CD4-positive, alpha-beta memory T cell (primary cell): ENCODE data around the gene ADGRD1. TPM values are rescaled to one million over a fixed set of nuclear protein-coding genes. Genes with fewer than 3 reads are reported as not detected.
A peak's percentile ranks its signal among the peaks of the same experiment; 100 is the strongest.

Experiments
- CTCF ChIA-PET: fragments of 350-600 bp; sonication (Branson Sonifier 250); formaldehyde crosslinking; loops from one replicate; lab custom pipeline; 2021; ENCODE audit warnings: inconsistent platforms; ENCODE audit not compliant: partially characterized antibody; lab: Charles Lee
- POLR2A ChIA-PET: fragments of 350-600 bp; sonication (Branson Sonifier 250); formaldehyde crosslinking; loops from one replicate; lab custom pipeline; 2021; ENCODE audit not compliant: partially characterized antibody; lab: Charles Lee
- DNase-seq, 5 donors: peaks; one replicate each; pipeline versions ENCODE4 v3.0.0 to v3.0.0-alpha.2; 2020 to 2022; ENCODE audit warnings: mixed read lengths in 1 of 5
- H3K27ac ChIP-seq: one replicate; pipeline ENCODE4 v1.7.0; 2013; ENCODE audit warnings: low read depth, low read length
- H3K27me3 ChIP-seq: 2 replicates; pipeline ENCODE4 v1.7.0; 2013; ENCODE audit warnings: mild to moderate bottlenecking, low read length, moderate library complexity; ENCODE audit not compliant: insufficient read depth
- H3K36me3 ChIP-seq: 2 replicates; pipeline ENCODE4 v1.7.0; 2013; ENCODE audit warnings: mild to moderate bottlenecking, low read length, moderate library complexity; ENCODE audit not compliant: insufficient read depth
- H3K4me1 ChIP-seq: 2 replicates; pipeline ENCODE4 v1.7.0; 2013; ENCODE audit warnings: mild to moderate bottlenecking, low read length, moderate library complexity; ENCODE audit not compliant: insufficient read depth
- H3K4me3 ChIP-seq, 2 donors: one replicate each; pipeline ENCODE4 v1.7.0; 2013; ENCODE audit warnings: low read length in 2 of 2, mild to moderate bottlenecking in 1 of 2
- H3K9me3 ChIP-seq, 2 donors: one replicate each; pipeline ENCODE4 v1.7.0; 2013; ENCODE audit warnings: low read length in 2 of 2, control low read depth in 1 of 2; ENCODE audit not compliant: control insufficient read depth in 1 of 2
- H3K27ac Mint-ChIP-seq, 7 donors: one replicate each; pipeline ENCODE4 v1.8.0; 2020 to 2021; ENCODE audit warnings: mixed read lengths in 7 of 7, mild to moderate bottlenecking in 6 of 7, inconsistent platforms in 3 of 7, moderate library complexity in 3 of 7
- H3K27me3 Mint-ChIP-seq, 2 donors: one replicate each; pipeline ENCODE4 v1.8.0; 2020 to 2021; ENCODE audit warnings: mixed read lengths in 2 of 2
- H3K36me3 Mint-ChIP-seq, 2 donors: one replicate each; pipeline ENCODE4 v1.8.0; 2020 to 2021; ENCODE audit warnings: mixed read lengths in 2 of 2, inconsistent platforms in 1 of 2, mild to moderate bottlenecking in 1 of 2
- H3K4me1 Mint-ChIP-seq, 4 donors: one replicate each; pipeline ENCODE4 v1.8.0; 2020 to 2021; ENCODE audit warnings: mixed read lengths in 4 of 4, mild to moderate bottlenecking in 1 of 4
- H3K4me3 Mint-ChIP-seq, 8 donors: one replicate each; pipeline ENCODE4 v1.8.0; 2020 to 2021; ENCODE audit warnings: mixed read lengths in 8 of 8, mild to moderate bottlenecking in 7 of 8, moderate library complexity in 6 of 8, inconsistent platforms in 3 of 8
- H3K9me3 Mint-ChIP-seq, 8 donors: one replicate each; pipeline ENCODE4 v1.8.0; 2020 to 2021; ENCODE audit warnings: mixed read lengths in 8 of 8, mild to moderate bottlenecking in 5 of 8, inconsistent platforms in 3 of 8, moderate library complexity in 1 of 8
- intact Hi-C: fragments of 100-400 bp; cut with micrococcal nuclease; formaldehyde crosslinking; loops from one replicate; pipeline ENCODE4 v1.15.1; 2023
- polyA plus RNA-seq, 2 donors: library from polyadenylated mRNA; unstranded; fragments of 300-500 nt; fragmentation: Illumina TruSeq; gene quantifications; one replicate each; pipeline ENCODE4 v1.2.3, GENCODE V29; 2021
- total RNA-seq, 2 experiments: library from RNA; stranded (reverse); gene quantifications; one replicate each; pipeline ENCODE4 v1.2.3, GENCODE V29; 2021

ADGRD1 gene
- total and polyA plus RNA-seq, 4 experiments from 2014 or later = not detected

GRCh38 chr12:131140697-131141096 lies 187.0 kb downstream of the ADGRD1 start:
- no peak overlapping the region for H3K4me3 ChIP-seq
- no peaks in the 10 kb centered on the region for H3K9me3 ChIP-seq
- ChIA-PET POLR2A (no interaction called here), CTCF (no interaction called here)
- no peak for DNase-seq
- Mint-ChIP-seq H3K27me3 (peaks cover 0 to 2% of the 10 kb centered on the region in 2 donors), H3K4me1 (no peaks in the 10 kb centered on the region), H3K27ac (no peak overlapping the region), H3K4me3 (no peak overlapping the region), H3K9me3 (no peaks in the 10 kb centered on the region), H3K36me3 (no peaks in the 10 kb centered on the region)
- H3K4me1 ChIP-seq = no peaks in the 10 kb centered on the region
- H3K27me3 ChIP-seq = no peaks in the 10 kb centered on the region
- no peak overlapping the region for H3K27ac ChIP-seq
- no peaks in the 10 kb centered on the region for H3K36me3 ChIP-seq
- intact Hi-C loops = no loop called here

GRCh38 chr12:131141514-131141913 lies 187.8 kb downstream of the ADGRD1 start:
- no peaks in the 10 kb centered on the region for H3K36me3 ChIP-seq
- CTCF ChIA-PET = no interaction called here
- H3K4me1 Mint-ChIP-seq = no peaks in the 10 kb centered on the region
- H3K36me3 Mint-ChIP-seq = no peaks in the 10 kb centered on the region
- no peak overlapping the region for H3K27ac ChIP-seq
- H3K27me3 ChIP-seq = no peaks in the 10 kb centered on the region
- no peak overlapping the region for H3K27ac Mint-ChIP-seq
- H3K9me3 ChIP-seq = no peaks in the 10 kb centered on the region
- DNase-seq = no peak
- H3K4me3 ChIP-seq = no peak overlapping the region
- no peaks in the 10 kb centered on the region for H3K9me3 Mint-ChIP-seq
- H3K4me1 ChIP-seq = no peaks in the 10 kb centered on the region
- peaks cover 0 to 2% of the 10 kb centered on the region in 2 donors for H3K27me3 Mint-ChIP-seq
- no peak overlapping the region for H3K4me3 Mint-ChIP-seq
- intact Hi-C loops = no loop called here
- POLR2A ChIA-PET = no interaction called here

GRCh38 chr12:131142891-131143657 lies 189.4 kb downstream of the ADGRD1 start:
- Mint-ChIP-seq H3K9me3 (no peaks in the 10 kb centered on the region), H3K27me3 (peaks cover 0 to 2% of the 10 kb centered on the region in 2 donors), H3K4me1 (no peaks in the 10 kb centered on the region), H3K36me3 (no peaks in the 10 kb centered on the region), H3K27ac (peak overlapping the region in 1 of 7 donors; percentile 26), H3K4me3 (no peak overlapping the region)
- no peak overlapping the region for H3K4me3 ChIP-seq
- no peaks in the 10 kb centered on the region for H3K4me1 ChIP-seq
- no peaks in the 10 kb centered on the region for H3K27me3 ChIP-seq
- H3K36me3 ChIP-seq = no peaks in the 10 kb centered on the region
- H3K27ac ChIP-seq = no peak overlapping the region
- no peaks in the 10 kb centered on the region for H3K9me3 ChIP-seq
- ChIA-PET POLR2A (no interaction called here), CTCF (interaction anchor here (1.3 to 2.1 kb wide), 2 partner anchors 10 to 39 kb away, joined by 5 to 8 read pairs; no protein-coding TSS in a partner anchor)
- intact Hi-C loops = no loop called here
- no peak for DNase-seq

- ChIA-PET POLR2A (no interaction called here), CTCF (interaction anchor here (0.6 kb wide), 1 partner anchor 142 kb away, joined by 3 read pairs; no protein-coding TSS in a partner anchor)
- Histone ChIP-seq H3K27ac (no peak overlapping the region), H3K4me3 (no peak overlapping the region), H3K4me1 (no peaks in the 10 kb centered on the region), H3K9me3 (no peaks in the 10 kb centered on the region), H3K27me3 (no peaks in the 10 kb centered on the region), H3K36me3 (no peaks in the 10 kb centered on the region)
- Mint-ChIP-seq H3K36me3 (no peaks in the 10 kb centered on the region), H3K4me3 (no peak overlapping the region), H3K27me3 (peaks cover 7 to 8% of the 10 kb centered on the region in 2 donors), H3K4me1 (no peaks in the 10 kb centered on the region), H3K9me3 (peaks cover 0 to 8% (median 3%) of the 10 kb centered on the region in 8 donors), H3K27ac (no peak overlapping the region)
- no peak for DNase-seq
- intact Hi-C loops = no loop called here
Observed at GRCh38 chr12:131146173-131146675, 192.5 kb downstream of the ADGRD1 start.

- no peak for DNase-seq
- H3K4me1 ChIP-seq = no peaks in the 10 kb centered on the region
- no peak overlapping the region for H3K27ac Mint-ChIP-seq
- H3K4me3 Mint-ChIP-seq = no peak overlapping the region
- CTCF ChIA-PET = no interaction called here
- POLR2A ChIA-PET = no interaction called here
- no peaks in the 10 kb centered on the region for H3K27me3 ChIP-seq
- no peak overlapping the region for H3K27ac ChIP-seq
- no peak overlapping the region for H3K4me3 ChIP-seq
- no peaks in the 10 kb centered on the region for H3K36me3 ChIP-seq
- H3K36me3 Mint-ChIP-seq = no peaks in the 10 kb centered on the region
- peaks cover 10 to 14% of the 10 kb centered on the region in 2 donors for H3K27me3 Mint-ChIP-seq
- peaks cover 0 to 8% (median 3%) of the 10 kb centered on the region in 8 donors for H3K9me3 Mint-ChIP-seq
- intact Hi-C loops = no loop called here
- H3K4me1 Mint-ChIP-seq = no peaks in the 10 kb centered on the region
- H3K9me3 ChIP-seq = no peaks in the 10 kb centered on the region
Observed at GRCh38 chr12:131147293-131147692, 193.6 kb downstream of the ADGRD1 start.

GRCh38 chr12:131147894-131148293 lies 194.2 kb downstream of the ADGRD1 start:
- no peaks in the 10 kb centered on the region for H3K4me1 Mint-ChIP-seq
- DNase-seq = no peak
- no peak overlapping the region for H3K27ac ChIP-seq
- H3K4me3 ChIP-seq = no peak overlapping the region
- H3K9me3 Mint-ChIP-seq = peaks cover 0 to 8% (median 3%) of the 10 kb centered on the region in 8 donors
- H3K9me3 ChIP-seq = no peaks in the 10 kb centered on the region
- no peaks in the 10 kb centered on the region for H3K4me1 ChIP-seq
- intact Hi-C loops = no loop called here
- H3K36me3 ChIP-seq = no peaks in the 10 kb centered on the region
- H3K27me3 Mint-ChIP-seq = peaks cover 15 to 16% of the 10 kb centered on the region in 2 donors
- ChIA-PET POLR2A (no interaction called here), CTCF (no interaction called here)
- H3K27me3 ChIP-seq = no peaks in the 10 kb centered on the region
- H3K27ac Mint-ChIP-seq = no peak overlapping the region
- no peak overlapping the region for H3K4me3 Mint-ChIP-seq
- H3K36me3 Mint-ChIP-seq = no peaks in the 10 kb centered on the region

GRCh38 chr12:131151558-131152345 lies 198.0 kb downstream of the ADGRD1 start:
- intact Hi-C loops = no loop called here
- H3K27ac ChIP-seq = no peak overlapping the region
- Mint-ChIP-seq H3K27me3 (peaks cover 16 to 32% of the 10 kb centered on the region in 2 donors), H3K36me3 (no peaks in the 10 kb centered on the region), H3K4me1 (no peaks in the 10 kb centered on the region), H3K27ac (no peak overlapping the region), H3K9me3 (peaks cover 0 to 8% (median 3%) of the 10 kb centered on the region in 8 donors), H3K4me3 (no peak overlapping the region)
- H3K36me3 ChIP-seq = no peaks in the 10 kb centered on the region
- H3K9me3 ChIP-seq = no peaks in the 10 kb centered on the region
- H3K27me3 ChIP-seq = no peaks in the 10 kb centered on the region
- CTCF ChIA-PET = interaction anchor here (1.0 to 1.9 kb wide), 2 partner anchors 19 to 20 kb away, joined by 3 to 6 read pairs; no protein-coding TSS in a partner anchor
- no peaks in the 10 kb centered on the region for H3K4me1 ChIP-seq
- no peak overlapping the region for H3K4me3 ChIP-seq
- DNase-seq = no peak
- POLR2A ChIA-PET = no interaction called here
